GM21423 (cell line): ENCODE measurements around the gene TSPAN33.
"Not testable (repeated sequence)": the region's sequence is repeated elsewhere in the genome, so short reads cannot be mapped to it uniquely, and the experiment has no call there.

ENCODE experiments used
- ATAC-seq: cut with Tn5 transposase; IDR thresholded peaks from one replicate; pipeline ENCODE4 v1.9.1; 2021; ENCODE audit warnings: mild to moderate bottlenecking, moderate library complexity; ENCODE audit not compliant: unreplicated experiment

Gene TSPAN33

GRCh38 chr7:129169171-129169671 lies 24.7 kb downstream of the TSPAN33 start:
- no peak for ATAC-seq

- ATAC-seq, result peak; percentile 51
Measured at GRCh38 chr7:129169686-129170440, 25.4 kb downstream of the TSPAN33 start.

- ATAC-seq, result no peak
Measured at GRCh38 chr7:129170441-129171021, 26.0 kb downstream of the TSPAN33 start.

GRCh38 chr7:129173861-129174260 lies 29.4 kb downstream of the TSPAN33 start:
- not testable (repeated sequence) for ATAC-seq

GRCh38 chr7:129176916-129177710 lies 32.6 kb downstream of the TSPAN33 start:
- no peak for ATAC-seq

- no peak for ATAC-seq
Measured at GRCh38 chr7:129184981-129185670, 40.6 kb downstream of the TSPAN33 start.

- ATAC-seq, result no peak
Measured at GRCh38 chr7:129186749-129187260, 42.3 kb downstream of the TSPAN33 start.

- no peak for ATAC-seq
Measured at GRCh38 chr7:129187681-129188371, 43.3 kb downstream of the TSPAN33 start.

- no peak for ATAC-seq
Measured at GRCh38 chr7:129188372-129188891, 43.9 kb downstream of the TSPAN33 start, which contains the start of gene SMO. TSS of gene SMO (plus strand) at chr7:129188633. CDS start at chr7:129189152, 519 bp downstream.

GRCh38 chr7:129188892-129189660 lies 44.6 kb downstream of the TSPAN33 start:
- ATAC-seq, result no peak

- no peak for ATAC-seq
Measured at GRCh38 chr7:129189661-129190310, 45.3 kb downstream of the TSPAN33 start.

GRCh38 chr7:129191272-129191671 lies 46.8 kb downstream of the TSPAN33 start:
- ATAC-seq, result no peak

GRCh38 chr7:129193892-129194291 lies 49.4 kb downstream of the TSPAN33 start:
- ATAC-seq, result no peak

GRCh38 chr7:129197771-129198170 lies 53.3 kb downstream of the TSPAN33 start:
- ATAC-seq, result no peak

GRCh38 chr7:129199406-129199805 lies 54.9 kb downstream of the TSPAN33 start:
- no peak for ATAC-seq

GRCh38 chr7:129202058-129202777 lies 57.7 kb downstream of the TSPAN33 start:
- no peak for ATAC-seq

GRCh38 chr7:129203050-129203741 lies 58.7 kb downstream of the TSPAN33 start:
- ATAC-seq, result no peak
